ENCODE results near the gene CNTNAP2.
"Not testable (repeated sequence)": the region's sequence is repeated elsewhere in the genome, so short reads cannot be mapped to it uniquely, and the experiment has no call there.

The CNTNAP2 gene

DNA sequence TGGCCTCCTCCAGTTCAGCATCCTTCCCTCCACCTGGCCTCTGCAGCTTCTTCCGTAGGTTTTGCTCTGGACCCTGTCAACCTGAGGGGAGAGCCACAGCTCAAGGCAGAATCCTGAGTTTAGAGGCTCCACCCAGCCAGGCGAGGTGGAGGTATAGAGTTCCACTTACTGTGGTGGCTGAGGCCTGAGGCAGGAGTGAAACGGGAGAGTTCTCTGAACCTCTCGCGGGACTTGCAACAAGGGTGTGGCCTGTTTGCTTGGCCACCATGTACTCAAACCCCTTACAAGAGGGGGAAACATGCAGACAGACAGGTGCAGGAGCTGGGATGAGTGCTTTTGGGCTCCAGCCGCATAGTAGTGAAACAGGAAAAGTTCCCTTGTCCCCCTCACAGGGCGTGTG, 2320.0 kb downstream of the CNTNAP2 start:
- TF ChIP-seq, protein P1, sequence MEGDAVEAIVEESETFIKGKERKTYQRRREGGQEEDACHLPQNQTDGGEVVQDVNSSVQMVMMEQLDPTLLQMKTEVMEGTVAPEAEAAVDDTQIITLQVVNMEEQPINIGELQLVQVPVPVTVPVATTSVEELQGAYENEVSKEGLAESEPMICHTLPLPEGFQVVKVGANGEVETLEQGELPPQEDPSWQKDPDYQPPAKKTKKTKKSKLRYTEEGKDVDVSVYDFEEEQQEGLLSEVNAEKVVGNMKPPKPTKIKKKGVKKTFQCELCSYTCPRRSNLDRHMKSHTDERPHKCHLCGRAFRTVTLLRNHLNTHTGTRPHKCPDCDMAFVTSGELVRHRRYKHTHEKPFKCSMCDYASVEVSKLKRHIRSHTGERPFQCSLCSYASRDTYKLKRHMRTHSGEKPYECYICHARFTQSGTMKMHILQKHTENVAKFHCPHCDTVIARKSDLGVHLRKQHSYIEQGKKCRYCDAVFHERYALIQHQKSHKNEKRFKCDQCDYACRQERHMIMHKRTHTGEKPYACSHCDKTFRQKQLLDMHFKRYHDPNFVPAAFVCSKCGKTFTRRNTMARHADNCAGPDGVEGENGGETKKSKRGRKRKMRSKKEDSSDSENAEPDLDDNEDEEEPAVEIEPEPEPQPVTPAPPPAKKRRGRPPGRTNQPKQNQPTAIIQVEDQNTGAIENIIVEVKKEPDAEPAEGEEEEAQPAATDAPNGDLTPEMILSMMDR (IDR thresholded peaks at IDR 0.05), result no peak
- no peak overlapping the region for H3K27ac ChIP-seq
- no peak overlapping the region for H3K4me3 ChIP-seq
- DNase-seq (ENCODE audit: low spot score), result no peak

GRCh38 chr7:148437043-148437442, 2320.4 kb downstream of the CNTNAP2 start:
- no peak for DNase-seq (ENCODE audit: low spot score)
- TF ChIP-seq, protein P1 (IDR thresholded peaks at IDR 0.05), result no peak
- no peak overlapping the region for H3K4me3 ChIP-seq
- no peak overlapping the region for H3K27ac ChIP-seq

- no peak overlapping the region for H3K27ac ChIP-seq
- no peak overlapping the region for H3K4me3 ChIP-seq
- no peak for DNase-seq (ENCODE audit: low spot score)
- TF ChIP-seq, protein P1 (IDR thresholded peaks at IDR 0.05), result no peak
Measured at GRCh38 chr7:148442141-148442655, 2325.6 kb downstream of the CNTNAP2 start.

DNA sequence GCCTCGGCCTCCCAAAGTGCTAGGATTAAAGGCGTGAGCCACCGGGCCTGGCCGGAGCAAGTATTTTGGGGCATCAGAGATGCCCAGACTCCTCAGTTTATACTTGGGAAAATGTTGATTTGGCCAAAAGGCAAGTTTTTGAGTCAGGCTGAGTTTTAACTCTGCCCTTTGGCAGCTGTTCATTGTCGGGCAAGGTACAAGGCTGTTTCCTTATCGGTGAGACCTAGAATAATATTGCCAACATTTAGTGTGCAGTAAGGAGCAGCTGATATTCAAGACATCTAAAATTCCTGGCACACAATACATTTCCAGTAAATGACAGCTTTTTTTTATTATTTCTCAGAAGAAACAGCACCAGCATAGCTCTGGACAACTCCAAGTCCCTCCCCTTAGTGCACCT, 2326.3 kb downstream of the CNTNAP2 start:
- TF ChIP-seq, protein P1 (IDR thresholded peaks at IDR 0.05), result no peak
- DNase-seq (ENCODE audit: low spot score), result no peak
- Histone ChIP-seq H3K4me3 (no peak overlapping the region), H3K27ac (no peak overlapping the region)

DNA sequence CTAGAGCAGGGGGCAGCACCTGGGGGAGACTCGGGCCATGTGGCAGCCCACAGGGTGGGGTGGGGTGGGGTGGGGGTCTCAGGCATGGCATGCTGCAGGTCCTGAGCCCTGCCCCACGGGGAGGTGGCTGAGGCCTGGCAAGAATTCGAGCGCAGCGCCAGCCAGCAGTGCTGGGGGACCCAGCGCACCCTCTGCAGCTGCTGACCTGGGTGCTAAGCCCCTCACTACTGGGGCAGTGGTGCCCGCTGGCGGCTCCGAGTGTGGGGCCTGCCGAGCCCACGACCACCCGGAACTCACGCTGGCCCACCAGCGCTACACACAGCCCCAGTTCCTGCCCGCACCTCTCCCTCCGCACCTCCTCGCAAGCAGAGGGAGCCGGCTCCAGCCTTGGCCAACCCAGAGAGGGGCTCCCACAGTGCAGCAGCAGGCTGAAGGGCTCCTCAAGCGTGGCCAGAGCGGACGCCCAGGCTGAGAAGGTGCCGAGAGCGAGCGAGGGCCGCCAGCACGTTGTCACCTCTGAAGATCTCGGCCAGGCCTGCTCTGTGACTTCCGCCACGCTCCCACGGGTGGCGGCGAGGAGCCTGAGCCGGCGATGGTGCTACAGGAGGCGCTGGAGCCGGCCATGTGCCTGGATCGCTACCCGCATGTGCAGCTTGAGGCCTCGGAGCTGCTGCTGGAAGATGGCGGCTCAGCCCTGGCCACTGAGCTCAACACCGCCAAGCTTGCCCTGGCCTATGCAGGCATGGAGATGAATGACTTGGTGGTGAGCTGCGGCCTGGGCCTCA, 2328.9 kb downstream of the CNTNAP2 start:
- Histone ChIP-seq H3K4me3 (no peak overlapping the region), H3K27ac (no peak overlapping the region)
- TF ChIP-seq, protein P1 (IDR thresholded peaks at IDR 0.05), result no peak
- DNase-seq (ENCODE audit: low spot score), result no peak

DNA sequence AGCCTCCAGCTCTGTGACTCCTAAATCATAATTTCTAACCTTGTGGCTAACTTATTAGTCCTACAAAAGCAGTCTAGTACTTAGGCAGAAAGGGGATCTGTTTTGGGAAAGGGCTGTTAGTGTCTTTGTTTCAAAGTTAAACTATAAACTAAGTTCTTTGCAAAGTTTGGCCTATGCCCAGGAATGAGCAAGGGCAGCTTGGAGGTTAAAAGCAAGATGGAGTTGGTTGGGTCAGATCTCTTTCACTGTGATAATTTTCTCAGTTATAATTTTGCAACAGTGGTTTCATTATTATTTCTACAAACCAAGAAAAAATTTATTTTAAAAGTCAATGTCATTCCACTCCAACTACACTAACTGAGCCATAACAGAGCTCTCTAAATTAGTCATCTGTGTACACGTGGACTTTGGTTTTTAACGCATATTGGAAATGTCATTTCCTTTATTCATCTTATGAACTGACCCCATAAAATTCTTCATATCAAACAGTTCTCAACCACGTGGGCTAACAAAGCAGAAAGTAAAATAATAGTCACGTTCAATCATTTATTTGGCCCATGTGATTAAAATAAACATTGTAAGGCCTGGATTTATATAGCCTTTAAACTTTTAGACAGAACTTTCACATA, 2330.7 kb downstream of the CNTNAP2 start:
- Histone ChIP-seq H3K4me3 (no peak overlapping the region), H3K27ac (no peak overlapping the region)
- TF ChIP-seq, protein P1 (IDR thresholded peaks at IDR 0.05), result no peak
- no peak for DNase-seq (ENCODE audit: low spot score)

DNA sequence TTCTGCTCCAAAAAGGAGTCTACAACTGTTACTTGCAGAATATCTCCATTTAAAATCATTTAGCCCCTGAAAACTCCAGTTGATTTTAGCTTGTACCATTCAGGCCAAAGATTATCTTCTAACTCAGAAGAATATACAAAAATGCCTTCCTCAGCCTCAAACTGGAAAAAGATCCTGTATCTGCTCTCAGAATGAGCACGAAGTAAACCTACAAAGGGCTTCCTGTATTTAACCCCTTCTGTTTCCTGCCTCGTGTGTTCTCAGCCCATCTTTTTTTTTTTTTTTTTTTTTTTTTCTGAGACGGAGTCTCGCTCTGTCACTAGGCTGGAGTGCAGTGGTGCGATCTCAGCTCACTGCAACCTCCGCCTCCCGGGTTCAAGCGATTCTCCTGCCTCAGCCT, 2334.9 kb downstream of the CNTNAP2 start:
- not testable (repeated sequence) for H3K27ac ChIP-seq; DNase-seq (ENCODE audit: low spot score); H3K4me3 ChIP-seq

Measured in coronary artery (tissue), 2 donors.